SKM-1 (cell line): Measurements from ENCODE around the gene PTPRC.

Experiments used
- DNase-seq: peaks from one replicate; lab custom pipeline; 2025; ENCODE audit not compliant: unreplicated experiment; lab: John Stamatoyannopoulos, UW

PTPRC gene

GRCh38 chr1:198700016-198700392, 61.2 kb downstream of the PTPRC start:
- DNase-seq = no peak

GRCh38 chr1:198700396-198700795, 61.6 kb downstream of the PTPRC start:
- no peak for DNase-seq

- no peak for DNase-seq
Measured at GRCh38 chr1:198701250-198701649, 62.4 kb downstream of the PTPRC start.

- no peak for DNase-seq
Measured at GRCh38 chr1:198701766-198702539, 63.1 kb downstream of the PTPRC start.

GRCh38 chr1:198708761-198709525, 70.1 kb downstream of the PTPRC start:
- no peak for DNase-seq

- no peak for DNase-seq
Measured at GRCh38 chr1:198711837-198712236, 73.0 kb downstream of the PTPRC start.

GRCh38 chr1:198713081-198713480, 74.2 kb downstream of the PTPRC start:
- DNase-seq = no peak

- no peak for DNase-seq
Measured at GRCh38 chr1:198714271-198714670, 75.4 kb downstream of the PTPRC start.

- no peak for DNase-seq
Measured at GRCh38 chr1:198716051-198716450, 77.2 kb downstream of the PTPRC start.

- no peak for DNase-seq
Measured at GRCh38 chr1:198717510-198717909, 78.7 kb downstream of the PTPRC start.

- no peak for DNase-seq
Measured at GRCh38 chr1:198723127-198723526, 84.3 kb downstream of the PTPRC start.

GRCh38 chr1:198725090-198725489, 86.2 kb downstream of the PTPRC start:
- no peak for DNase-seq

GRCh38 chr1:198726455-198726854, 87.6 kb downstream of the PTPRC start:
- DNase-seq = no peak

- DNase-seq = no peak
Measured at GRCh38 chr1:198729195-198729863, 90.5 kb downstream of the PTPRC start.

- DNase-seq = no peak
Measured at GRCh38 chr1:198730952-198731351, 92.1 kb downstream of the PTPRC start.

GRCh38 chr1:198734323-198735008, 95.6 kb downstream of the PTPRC start:
- no peak for DNase-seq

GRCh38 chr1:198741744-198742143, 102.9 kb downstream of the PTPRC start:
- DNase-seq = no peak

- no peak for DNase-seq
Measured at GRCh38 chr1:198747127-198747526, 108.3 kb downstream of the PTPRC start.

- DNase-seq = no peak
Measured at GRCh38 chr1:198749279-198749678, 110.4 kb downstream of the PTPRC start.

- DNase-seq = no peak
Measured at GRCh38 chr1:198750081-198750480, 111.2 kb downstream of the PTPRC start.

GRCh38 chr1:198751741-198752140, 112.9 kb downstream of the PTPRC start:
- DNase-seq = no peak
